SK-N-SH treated with all-trans-retinoic acid at 6 μM for 48 hours (cell line): Measurements from ENCODE around the gene CMIP.

Experiments used
- ATAC-seq: fragments of 200-7000 bp; cut with Tn5 transposase; 3 replicates; pipeline ENCODE4 v1.9.1; 2020; ENCODE audit warnings: mild to moderate bottlenecking, moderate library complexity
- ARNTL ChIP-seq: fragments of 450-650 bp; formaldehyde crosslinking; IDR thresholded peaks from 2 replicates; pipeline ENCODE4 v1.5.0; 2020; ENCODE audit warnings: low read depth, mild to moderate bottlenecking, moderate library complexity, borderline replicate concordance
- BACH2 ChIP-seq: fragments of 250-450 bp; sonication (Bioruptor Pico); IDR thresholded peaks from 2 replicates; pipeline ENCODE4 v1.9.0; 2021; ENCODE audit warnings: mild to moderate bottlenecking, borderline replicate concordance
- CREB5 ChIP-seq: fragments of 250-450 bp; sonication (Bioruptor Pico); IDR thresholded peaks from 2 replicates; pipeline ENCODE4 v1.5.1; 2020; ENCODE audit warnings: low read depth, mild to moderate bottlenecking, moderate library complexity
- CSDC2 ChIP-seq: fragments of 250-450 bp; sonication (Bioruptor Pico); IDR thresholded peaks from 2 replicates; pipeline ENCODE4 v1.5.0; 2020; ENCODE audit warnings: mild to moderate bottlenecking, moderate library complexity
- ESRRG ChIP-seq: fragments of 250-450 bp; sonication (Bioruptor Pico); IDR thresholded peaks from 2 replicates; pipeline ENCODE4 v1.6.1; 2021; ENCODE audit warnings: mild to moderate bottlenecking
- GLIS3 ChIP-seq: fragments of 250-450 bp; sonication (Bioruptor Pico); IDR thresholded peaks from 2 replicates; pipeline ENCODE4 v1.5.0; 2020; ENCODE audit warnings: mild to moderate bottlenecking, moderate library complexity
- ISL1 ChIP-seq: fragments of 250-450 bp; sonication (Bioruptor Pico); IDR thresholded peaks from 2 replicates; pipeline ENCODE4 v2.1.2; 2022; ENCODE audit warnings: mild to moderate bottlenecking, moderate library complexity
- OSR1 ChIP-seq: fragments of 250-450 bp; sonication (Bioruptor Pico); IDR thresholded peaks from 2 replicates; pipeline ENCODE4 v1.8.0; 2022; ENCODE audit warnings: moderate library complexity, mild to moderate bottlenecking, inconsistent platforms
- PATZ1 ChIP-seq: fragments of 250-450 bp; sonication (Bioruptor Pico); IDR thresholded peaks from 2 replicates; pipeline ENCODE4 v1.8.0; 2020; ENCODE audit warnings: mild to moderate bottlenecking, moderate library complexity, borderline replicate concordance
- POU6F1 ChIP-seq: fragments of 250-450 bp; sonication (Bioruptor Pico); IDR thresholded peaks from 2 replicates; pipeline ENCODE4 v1.8.0; 2021; ENCODE audit warnings: low read depth, mild to moderate bottlenecking, moderate library complexity, borderline replicate concordance
- PPARA ChIP-seq: fragments of 250-450 bp; sonication (Bioruptor Pico); IDR thresholded peaks from 2 replicates; pipeline ENCODE4 v1.5.0; 2020; ENCODE audit warnings: mild to moderate bottlenecking, borderline replicate concordance
- RARB ChIP-seq: fragments of 250-450 bp; sonication (Bioruptor Pico); IDR thresholded peaks from 2 replicates; pipeline ENCODE4 v1.8.0; 2021; ENCODE audit warnings: mild to moderate bottlenecking, moderate library complexity
- SNAI2 ChIP-seq: fragments of 250-450 bp; sonication (Bioruptor Pico); IDR thresholded peaks from 2 replicates; pipeline ENCODE4 v1.5.0; 2020; ENCODE audit warnings: mild to moderate bottlenecking, moderate library complexity
- TCF4 ChIP-seq: fragments of 250-450 bp; sonication (Bioruptor Pico); IDR thresholded peaks from 2 replicates; pipeline ENCODE4 v1.8.0; 2021; ENCODE audit warnings: mild to moderate bottlenecking, moderate library complexity, borderline replicate concordance
- TOX ChIP-seq: fragments of 250-450 bp; sonication (Bioruptor Pico); IDR thresholded peaks from 2 replicates; pipeline ENCODE4 v1.8.0; 2021; ENCODE audit warnings: mild to moderate bottlenecking, moderate library complexity, borderline replicate concordance
- TSHZ2 ChIP-seq: fragments of 250-450 bp; sonication (Bioruptor Pico); IDR thresholded peaks from 2 replicates; pipeline ENCODE4 v1.5.0; 2020; ENCODE audit warnings: mild to moderate bottlenecking, moderate library complexity
- ZC3H10 ChIP-seq: fragments of 250-450 bp; sonication (Bioruptor Pico); IDR thresholded peaks from 2 replicates; pipeline ENCODE4 v1.5.1; 2021; ENCODE audit warnings: mild to moderate bottlenecking, moderate library complexity
- ZFP3 ChIP-seq: fragments of 250-450 bp; sonication (Bioruptor Pico); IDR thresholded peaks from 2 replicates; pipeline ENCODE4 v1.5.0; 2020; ENCODE audit warnings: mild to moderate bottlenecking, moderate library complexity
- ZFP30 ChIP-seq: fragments of 450-650 bp; formaldehyde crosslinking; IDR thresholded peaks from 2 replicates; pipeline ENCODE4 v1.5.0; 2022; ENCODE audit warnings: mild to moderate bottlenecking, moderate library complexity
- ZNF565 ChIP-seq: fragments of 450-650 bp; formaldehyde crosslinking; conservative IDR thresholded peaks from 2 replicates; pipeline ENCODE4 v1.5.0; 2020; ENCODE audit warnings: low read depth, mild to moderate bottlenecking, moderate library complexity
- ZNF70 ChIP-seq: fragments of 450-650 bp; formaldehyde crosslinking; IDR thresholded peaks from 2 replicates; pipeline ENCODE4 v1.5.0; 2020; ENCODE audit warnings: mild to moderate bottlenecking, moderate library complexity
- ZNF8 ChIP-seq: fragments of 450-650 bp; formaldehyde crosslinking; IDR thresholded peaks from 2 replicates; pipeline ENCODE4 v1.5.0; 2020; ENCODE audit warnings: mild to moderate bottlenecking, moderate library complexity

Gene CMIP

GRCh38 chr16:81588326-81589081, 143.9 kb downstream of the CMIP start:
- TF ChIP-seq ARNTL (CRISPR knock-in tag) (no peak), PPARA (CRISPR knock-in tag) (no peak), ZNF70 (CRISPR knock-in tag) (no peak), SNAI2 (CRISPR knock-in tag) (no peak), ZC3H10 (no peak), ZFP30 (CRISPR knock-in tag) (no peak), RARB (no peak), GLIS3 (CRISPR knock-in tag) (no peak), CSDC2 (CRISPR knock-in tag) (no peak), ZNF8 (CRISPR knock-in tag) (no peak), OSR1 (CRISPR knock-in tag) (no peak), POU6F1 (CRISPR knock-in tag) (no peak), ZFP3 (CRISPR knock-in tag) (no peak), CREB5 (CRISPR knock-in tag) (no peak), TCF4 (no peak), TOX (CRISPR knock-in tag) (no peak), ISL1 (CRISPR knock-in tag) (no peak), BACH2 (CRISPR knock-in tag) (no peak), ZNF565 (CRISPR knock-in tag) (no peak)
- ATAC-seq: no peak

GRCh38 chr16:81589975-81590650, 145.5 kb downstream of the CMIP start:
- TF ChIP-seq PPARA (CRISPR knock-in tag) (no peak), TOX (CRISPR knock-in tag) (no peak), ZFP30 (CRISPR knock-in tag) (no peak), ZNF70 (CRISPR knock-in tag) (no peak), ZNF565 (CRISPR knock-in tag) (no peak), PATZ1 (CRISPR knock-in tag) (no peak), CSDC2 (CRISPR knock-in tag) (no peak), POU6F1 (CRISPR knock-in tag) (no peak), BACH2 (CRISPR knock-in tag) (no peak)
- ATAC-seq: no peak

GRCh38 chr16:81590714-81591544, 146.3 kb downstream of the CMIP start:
- ATAC-seq: no peak
- TF ChIP-seq ZNF8 (CRISPR knock-in tag): no peak
- no peak for TF ChIP-seq OSR1 (CRISPR knock-in tag)
- no peak for TF ChIP-seq ZNF70 (CRISPR knock-in tag)
- no peak for TF ChIP-seq TSHZ2
- no peak for TF ChIP-seq ARNTL (CRISPR knock-in tag)
- TF ChIP-seq ZFP30 (CRISPR knock-in tag): no peak
- no peak for TF ChIP-seq ESRRG (CRISPR knock-in tag)
- no peak for TF ChIP-seq PPARA (CRISPR knock-in tag)
- TF ChIP-seq ZC3H10: no peak
- TF ChIP-seq CSDC2 (CRISPR knock-in tag): no peak
- TF ChIP-seq ZNF565 (CRISPR knock-in tag): no peak
- TF ChIP-seq TCF4: no peak
- TF ChIP-seq ZFP3 (CRISPR knock-in tag): no peak
- TF ChIP-seq POU6F1 (CRISPR knock-in tag): no peak
